MG63 (cell line): ENCODE results near the gene TSTD2. TPM values are rescaled to one million over a fixed set of nuclear protein-coding genes. Genes with fewer than 3 reads are reported as not detected.

Source experiments
- DNase-seq: peaks from one replicate; pipeline ENCODE4 v3.0.0-alpha.2; 2020
- H3K27me3 ChIP-seq: fragments of 250-450 bp; sonication (Bioruptor Pico); 2 replicates; pipeline ENCODE4 v1.5.1; 2020; ENCODE audit warnings: mild to moderate bottlenecking, moderate library complexity
- H3K36me3 ChIP-seq: fragments of 250-450 bp; sonication (Bioruptor Pico); 2 replicates; pipeline ENCODE4 v1.5.1; 2020; ENCODE audit warnings: mild to moderate bottlenecking, moderate library complexity
- H3K4me3 ChIP-seq: fragments of 250-450 bp; sonication (Bioruptor Pico); 2 replicates; pipeline ENCODE4 v1.5.1; 2020; ENCODE audit warnings: mild to moderate bottlenecking, moderate library complexity
- H3K9me3 ChIP-seq: fragments of 250-450 bp; sonication (Bioruptor Pico); 2 replicates; pipeline ENCODE4 v1.5.1; 2020; ENCODE audit warnings: mild to moderate bottlenecking, moderate library complexity
- total RNA-seq: library from RNA; depleted of rRNA; stranded (reverse); fragments of >200 nt; shearing (Covaris generic); gene quantifications from 2 replicates; pipeline ENCODE4 v1.2.3, GENCODE V29; 2014; ENCODE audit warnings: low replicate concordance; rRNA removed

The TSTD2 gene
- 12.0 and 21.6 TPM in 2 replicates for total RNA-seq

DNA sequence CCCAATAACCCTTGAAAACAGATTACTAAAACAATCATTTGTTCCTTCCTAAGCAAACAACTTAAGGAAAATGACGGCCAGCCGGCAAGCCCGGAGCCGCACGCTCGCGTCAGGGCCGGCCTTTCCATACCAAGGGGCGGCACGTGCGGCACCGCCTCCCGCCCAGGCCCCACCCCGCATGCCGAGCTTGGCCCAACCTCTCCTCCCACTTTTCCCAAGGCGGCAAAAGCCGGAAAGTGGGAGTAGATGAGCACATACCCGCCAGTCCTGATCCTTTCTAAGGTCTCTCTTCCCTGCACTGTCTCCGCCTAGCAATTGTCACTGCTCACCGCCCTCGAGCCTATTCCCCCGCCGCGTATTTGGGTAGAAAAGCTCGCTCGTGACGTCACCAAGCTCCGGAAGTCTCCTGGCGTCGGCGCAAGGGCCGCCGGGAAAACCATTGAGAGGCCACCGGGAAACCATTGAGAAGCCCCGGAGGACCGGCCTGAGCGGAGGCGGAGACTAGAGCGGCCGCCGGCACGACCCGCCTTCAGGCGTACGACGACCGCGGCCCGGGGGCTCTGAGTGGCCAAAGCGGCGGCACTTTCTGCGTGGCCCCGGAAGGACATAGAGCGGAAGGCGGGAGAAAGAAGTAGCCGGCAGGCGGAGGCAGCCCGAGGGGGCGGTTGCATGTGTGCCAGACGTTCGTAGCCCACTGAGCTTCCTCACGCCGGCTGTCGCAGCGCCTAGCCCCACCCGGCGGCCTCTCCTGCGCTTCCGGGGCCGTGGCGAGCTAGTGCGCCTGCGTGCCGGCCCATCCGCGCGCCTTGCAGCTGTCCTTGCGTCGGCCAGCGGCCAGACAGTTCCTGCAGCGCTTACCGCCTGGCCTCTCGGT, at the start of gene TSTD2, which contains the start of gene NCBP1:
TSTD2 (minus strand) TSS at position 384 of the 874 bp plus-strand sequence. CDS start 5,806 bp downstream, outside the sequence.
NCBP1 (plus strand) TSS at position 837 of the 874 bp plus-strand sequence. CDS start 61 bp downstream, outside the sequence.
- H3K36me3 ChIP-seq = peaks cover 8% of the 10 kb centered on the region
- no peaks in the 10 kb centered on the region for H3K9me3 ChIP-seq
- H3K4me3 ChIP-seq = peak within 1 kb of the TSS; percentile 94
- H3K27me3 ChIP-seq = no peaks in the 10 kb centered on the region
- peak; percentile 98 for DNase-seq

DNA sequence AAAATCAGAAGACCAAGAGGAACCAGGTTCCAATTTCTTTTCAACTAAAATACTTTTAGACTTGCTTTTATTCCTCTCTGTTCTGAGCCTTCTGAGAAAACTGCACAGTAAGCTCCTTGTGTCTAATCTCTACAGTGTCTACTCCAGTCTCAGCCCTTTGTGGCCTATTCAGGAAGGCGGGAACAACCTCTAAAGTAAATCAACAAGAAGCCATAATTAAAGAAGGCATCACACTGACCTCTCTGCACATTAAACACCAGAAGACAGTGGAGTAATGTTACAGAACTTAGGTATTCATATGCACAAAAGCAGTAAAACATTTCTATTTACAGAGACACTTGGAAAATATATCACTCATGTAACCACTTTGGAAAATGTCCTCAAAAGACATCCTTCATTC, 49.1 kb upstream of the TSTD2 start:
- H3K36me3 ChIP-seq = peaks cover 81% of the 10 kb centered on the region
- DNase-seq = no peak
- H3K9me3 ChIP-seq = no peaks in the 10 kb centered on the region
- no peaks in the 10 kb centered on the region for H3K27me3 ChIP-seq
- H3K4me3 ChIP-seq = no peak overlapping the region

DNA sequence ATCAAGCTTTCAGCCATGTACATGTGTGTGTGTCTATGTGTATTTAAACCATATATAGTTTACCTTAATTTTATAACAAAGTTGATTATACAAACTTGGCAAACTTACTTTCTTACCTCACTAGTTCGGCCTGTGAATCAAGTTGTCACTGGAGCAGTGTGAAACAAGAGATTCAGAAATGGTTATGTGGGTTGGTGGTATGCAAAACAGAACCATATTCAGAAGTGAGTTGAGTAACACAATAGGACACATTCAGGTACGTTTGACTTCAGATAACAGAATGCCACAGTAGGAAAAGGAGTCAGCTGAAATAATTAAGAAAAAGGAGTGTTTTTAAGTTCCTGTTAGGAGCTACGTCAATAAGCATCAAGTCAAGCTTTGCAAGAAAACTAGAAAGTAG, 42.5 kb upstream of the TSTD2 start:
- H3K36me3 ChIP-seq = peaks cover 81% of the 10 kb centered on the region

DNA sequence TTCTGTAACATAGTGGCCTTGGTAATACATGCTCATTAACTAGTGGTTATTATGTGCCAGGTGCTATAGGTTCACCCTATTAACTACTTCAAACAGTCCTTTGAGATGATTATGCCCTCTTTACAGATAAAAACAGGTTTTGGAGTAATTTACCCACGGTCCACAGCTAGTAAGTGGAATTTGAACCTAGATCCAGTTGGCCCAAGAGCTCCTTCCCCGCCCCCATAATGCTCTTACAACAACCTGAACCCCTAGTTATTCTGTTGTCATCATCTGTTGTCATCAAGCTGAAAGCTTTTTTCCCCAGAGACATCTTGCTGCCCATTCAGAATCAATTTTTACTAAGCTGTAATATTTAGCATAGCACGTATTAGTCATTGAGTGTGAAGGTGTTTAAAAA, 40.8 kb upstream of the TSTD2 start:
- no peaks in the 10 kb centered on the region for H3K9me3 ChIP-seq
- no peak overlapping the region for H3K4me3 ChIP-seq
- no peak for DNase-seq
- no peaks in the 10 kb centered on the region for H3K27me3 ChIP-seq
- peaks cover 77% of the 10 kb centered on the region for H3K36me3 ChIP-seq

More for the DNA sequence above, 42.5 kb upstream of the TSTD2 start:
- Histone ChIP-seq H3K4me3 (no peak overlapping the region), H3K27me3 (no peaks in the 10 kb centered on the region), H3K9me3 (no peaks in the 10 kb centered on the region)
- DNase-seq = no peak

DNA sequence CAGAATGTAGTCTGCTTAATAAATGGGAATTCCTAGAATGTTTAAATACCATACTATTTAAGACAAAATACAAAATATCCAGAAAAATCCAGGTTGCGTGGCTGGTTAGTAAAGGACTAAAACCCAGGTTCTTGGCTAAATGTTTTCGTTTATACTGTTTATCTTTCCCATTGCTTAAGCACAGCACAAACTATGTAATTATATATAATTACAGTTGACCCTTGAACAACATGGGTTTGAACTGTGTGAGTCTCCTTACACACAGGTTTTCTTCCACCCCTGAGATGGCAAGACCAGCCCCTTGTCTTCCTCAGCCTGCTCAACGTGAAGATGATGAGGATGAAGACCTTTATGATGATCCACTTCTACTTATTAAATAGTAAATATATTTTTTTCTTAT, 39.2 kb upstream of the TSTD2 start:
- Histone ChIP-seq H3K9me3 (no peaks in the 10 kb centered on the region), H3K27me3 (no peaks in the 10 kb centered on the region), H3K36me3 (peaks cover 79% of the 10 kb centered on the region), H3K4me3 (no peak overlapping the region)
- no peak for DNase-seq

DNA sequence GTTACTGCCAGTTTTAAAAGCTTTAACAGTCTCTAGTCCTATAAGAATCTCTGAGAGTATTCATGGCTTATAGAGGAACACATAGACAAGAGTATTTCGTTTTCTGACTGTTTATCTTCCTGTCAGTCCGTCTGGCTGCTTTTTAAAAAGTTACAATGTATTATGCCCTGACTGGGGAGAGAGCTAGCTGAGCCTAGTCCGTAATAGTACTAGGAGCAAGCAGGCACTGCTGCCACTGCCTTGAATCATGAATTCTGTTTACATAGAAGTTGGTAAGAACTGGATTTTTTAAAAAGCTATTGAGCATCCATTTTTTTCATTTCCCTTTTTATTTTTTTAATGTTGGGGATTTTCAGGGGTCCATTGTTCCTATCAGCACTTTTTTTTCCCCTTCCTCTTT, 37.4 kb upstream of the TSTD2 start:
- DNase-seq = no peak
- Histone ChIP-seq H3K9me3 (no peaks in the 10 kb centered on the region), H3K27me3 (no peaks in the 10 kb centered on the region), H3K36me3 (peaks cover 76% of the 10 kb centered on the region), H3K4me3 (no peak overlapping the region)

DNA sequence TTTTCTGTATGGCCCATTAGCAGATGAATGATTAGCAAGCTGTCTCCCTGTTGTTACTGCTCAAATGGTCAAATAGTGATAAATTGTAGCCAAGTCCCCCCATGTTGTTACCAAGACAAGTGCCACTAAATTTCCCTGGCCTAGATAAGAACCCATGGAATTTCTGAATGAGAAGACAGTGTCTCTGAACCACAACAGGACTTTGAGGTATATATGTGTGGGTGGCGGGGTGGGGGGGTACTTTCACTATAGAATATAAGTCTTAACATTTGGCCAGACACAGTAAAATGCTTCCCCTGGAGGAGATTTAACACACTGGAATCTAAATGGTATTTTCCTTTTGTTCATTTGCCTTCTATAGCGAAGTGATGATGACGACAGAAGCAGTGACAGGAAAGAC, 35.3 kb upstream of the TSTD2 start:
- Histone ChIP-seq H3K9me3 (no peaks in the 10 kb centered on the region), H3K4me3 (no peak overlapping the region), H3K36me3 (peaks cover 77% of the 10 kb centered on the region), H3K27me3 (no peaks in the 10 kb centered on the region)
- no peak for DNase-seq

DNA sequence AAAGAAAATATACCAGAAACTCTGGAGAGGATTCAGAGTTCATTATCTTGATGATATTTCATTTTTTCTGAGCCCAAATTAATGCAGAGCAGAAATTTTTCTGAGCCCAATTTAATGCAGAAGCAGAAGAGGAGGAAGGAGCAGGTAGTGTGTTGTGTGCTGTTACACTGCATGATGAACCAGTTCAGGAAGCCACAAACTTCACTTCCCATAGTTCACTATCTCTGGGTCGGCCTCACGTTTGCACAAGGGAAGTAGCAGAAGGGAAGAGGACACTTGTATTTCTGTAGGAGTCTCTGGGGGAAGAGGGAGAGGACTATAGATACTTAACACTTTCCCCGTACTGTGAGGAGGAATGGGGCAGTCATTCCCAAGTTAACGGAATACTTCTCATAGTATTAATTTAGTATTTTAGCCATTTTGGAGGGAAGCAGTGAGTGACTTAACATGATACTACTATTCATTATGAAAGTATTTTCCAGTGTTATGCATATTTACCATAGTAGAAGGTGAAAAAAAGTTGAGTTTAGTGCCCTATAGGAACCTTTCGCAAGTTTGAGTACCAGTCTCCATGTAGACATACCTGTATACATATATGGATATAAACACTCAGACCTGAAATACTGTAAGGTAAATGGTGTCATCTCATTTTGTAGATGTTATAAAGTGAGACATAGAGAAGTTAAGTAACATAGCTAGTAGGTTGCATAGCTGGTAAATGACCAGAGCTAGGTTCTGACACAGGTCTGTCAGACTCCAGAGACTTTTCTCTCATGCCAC, 33.9 kb upstream of the TSTD2 start:
- Histone ChIP-seq H3K27me3 (no peaks in the 10 kb centered on the region), H3K4me3 (no peak overlapping the region), H3K36me3 (peaks cover 73% of the 10 kb centered on the region), H3K9me3 (no peaks in the 10 kb centered on the region)
- DNase-seq = no peak

DNA sequence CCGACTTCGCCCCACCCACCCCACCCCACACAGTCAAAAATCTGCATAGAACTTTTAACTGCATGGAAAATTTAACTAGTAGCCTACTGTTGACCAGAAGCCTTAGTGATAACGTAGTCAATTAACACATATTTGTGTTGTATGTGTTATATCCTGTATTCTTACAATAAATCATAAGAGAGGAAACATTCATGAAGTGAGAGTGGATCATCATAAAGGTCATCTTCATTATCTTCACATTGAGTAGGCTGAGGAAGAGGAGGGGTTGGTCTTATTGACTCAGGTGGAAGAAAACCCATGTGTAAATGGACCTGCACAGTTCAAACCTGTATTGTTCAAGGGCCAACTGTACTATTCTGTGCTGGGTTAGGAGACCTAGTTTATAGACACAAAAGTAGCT, 32.6 kb upstream of the TSTD2 start:
- Histone ChIP-seq H3K4me3 (no peak overlapping the region), H3K9me3 (no peaks in the 10 kb centered on the region), H3K27me3 (no peaks in the 10 kb centered on the region), H3K36me3 (peaks cover 73% of the 10 kb centered on the region)
- DNase-seq = no peak

DNA sequence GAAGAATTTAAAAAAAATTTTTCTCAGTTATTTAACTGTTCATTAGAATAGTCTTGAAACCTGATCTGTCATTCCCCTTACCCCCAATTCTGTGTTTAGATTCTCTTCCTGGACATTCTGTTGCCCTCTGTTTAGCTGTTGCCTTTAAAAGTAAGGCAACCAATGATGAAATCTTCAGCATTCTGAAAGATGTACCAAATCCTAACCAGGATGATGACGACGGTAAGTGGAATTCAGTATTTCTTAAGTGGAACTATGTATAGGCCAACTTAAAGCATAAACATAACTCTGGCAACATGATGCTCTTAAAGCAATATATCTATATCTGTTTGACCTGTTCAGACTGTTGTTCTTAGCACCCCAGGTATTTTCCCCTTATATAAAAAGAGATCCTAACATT, 27.7 kb upstream of the TSTD2 start:
- no peak for DNase-seq
- Histone ChIP-seq H3K27me3 (no peaks in the 10 kb centered on the region), H3K9me3 (no peaks in the 10 kb centered on the region), H3K4me3 (no peak overlapping the region), H3K36me3 (peaks cover 68% of the 10 kb centered on the region)

DNA sequence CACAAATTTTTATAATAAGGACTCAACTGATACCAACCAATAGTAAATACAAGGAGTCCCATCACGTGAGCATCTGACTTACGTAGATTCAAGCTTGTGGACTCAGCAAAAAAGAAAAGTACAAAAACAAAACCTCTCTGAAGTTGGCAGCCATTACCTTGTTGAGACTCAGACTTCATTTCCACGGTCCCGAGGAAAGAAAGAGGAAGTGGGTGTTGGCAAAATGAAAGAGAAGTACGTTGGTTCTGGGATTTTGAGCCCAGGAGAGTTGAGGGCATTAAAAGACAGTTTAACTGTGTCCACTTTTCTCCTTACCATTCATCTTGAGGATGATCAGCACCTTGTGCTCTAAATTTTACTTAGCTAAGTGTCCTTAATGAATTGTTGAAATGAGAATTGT, 27.2 kb upstream of the TSTD2 start:
- H3K27me3 ChIP-seq = no peaks in the 10 kb centered on the region
- H3K36me3 ChIP-seq = peaks cover 70% of the 10 kb centered on the region
- H3K9me3 ChIP-seq = no peaks in the 10 kb centered on the region
- no peak for DNase-seq
- no peak overlapping the region for H3K4me3 ChIP-seq

DNA sequence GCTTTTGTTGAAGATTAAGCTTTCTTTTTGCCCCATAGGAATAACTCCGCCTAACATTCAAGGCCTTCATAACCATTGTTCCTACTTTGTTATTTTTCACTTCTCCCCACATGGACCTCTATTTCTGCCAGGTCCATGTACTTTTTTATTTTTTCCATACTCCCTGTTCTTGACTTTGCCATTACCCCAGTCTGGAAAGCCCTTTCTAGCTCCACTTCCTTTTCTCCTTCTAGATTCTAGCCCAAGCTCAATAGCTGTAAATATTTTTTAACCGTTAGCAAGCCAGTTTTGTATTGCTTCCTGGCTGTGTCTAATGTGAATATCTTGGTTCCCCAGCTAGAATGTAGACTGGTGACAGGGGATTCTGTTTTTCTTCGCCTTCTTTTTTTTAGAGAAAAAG, 26.6 kb upstream of the TSTD2 start:
- no peak for DNase-seq
- Histone ChIP-seq H3K4me3 (no peak overlapping the region), H3K9me3 (no peaks in the 10 kb centered on the region), H3K27me3 (no peaks in the 10 kb centered on the region), H3K36me3 (peaks cover 69% of the 10 kb centered on the region)

DNA sequence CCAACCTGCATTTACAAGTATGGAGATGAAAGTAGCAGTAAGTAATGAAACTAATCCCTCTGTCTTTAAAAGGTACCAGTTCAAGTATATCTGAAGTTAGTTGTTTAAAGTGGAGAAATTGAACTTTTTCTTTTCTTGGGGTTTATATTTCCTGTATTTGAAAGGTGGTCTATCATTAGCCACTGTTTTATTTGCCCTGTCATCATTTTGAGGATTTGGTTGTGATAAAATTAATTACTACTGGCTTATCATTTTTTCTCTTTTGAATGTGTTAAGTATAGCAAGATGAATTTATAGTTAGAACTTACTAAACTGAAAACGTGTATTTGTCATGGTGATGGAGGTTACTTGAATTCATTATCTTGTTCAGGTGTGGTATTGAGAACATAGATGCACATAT, 25.5 kb upstream of the TSTD2 start:
- Histone ChIP-seq H3K9me3 (no peaks in the 10 kb centered on the region), H3K36me3 (peaks cover 66% of the 10 kb centered on the region), H3K4me3 (no peak overlapping the region), H3K27me3 (no peaks in the 10 kb centered on the region)
- no peak for DNase-seq

DNA sequence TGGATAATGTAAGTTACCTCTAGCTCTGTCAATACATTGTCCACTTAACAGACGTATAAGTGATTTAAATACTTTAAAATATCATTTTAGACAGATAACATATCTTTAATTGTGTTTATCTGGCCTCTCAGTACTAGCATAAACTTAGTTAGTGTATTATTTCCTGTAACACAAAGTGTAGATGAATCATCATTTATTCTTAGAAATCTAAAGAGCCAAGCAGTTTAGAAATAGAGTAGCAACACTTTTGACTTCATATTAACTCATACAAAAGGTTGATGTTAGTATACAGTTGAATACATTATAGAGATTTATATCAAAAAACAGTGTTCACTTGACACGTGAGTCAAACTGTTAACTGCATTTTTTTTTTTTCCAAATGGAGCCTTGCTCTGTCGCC, 18.5 kb upstream of the TSTD2 start:
- DNase-seq = no peak
- H3K9me3 ChIP-seq = no peaks in the 10 kb centered on the region
- peaks cover 82% of the 10 kb centered on the region for H3K36me3 ChIP-seq
- H3K27me3 ChIP-seq = no peaks in the 10 kb centered on the region
- no peak overlapping the region for H3K4me3 ChIP-seq

DNA sequence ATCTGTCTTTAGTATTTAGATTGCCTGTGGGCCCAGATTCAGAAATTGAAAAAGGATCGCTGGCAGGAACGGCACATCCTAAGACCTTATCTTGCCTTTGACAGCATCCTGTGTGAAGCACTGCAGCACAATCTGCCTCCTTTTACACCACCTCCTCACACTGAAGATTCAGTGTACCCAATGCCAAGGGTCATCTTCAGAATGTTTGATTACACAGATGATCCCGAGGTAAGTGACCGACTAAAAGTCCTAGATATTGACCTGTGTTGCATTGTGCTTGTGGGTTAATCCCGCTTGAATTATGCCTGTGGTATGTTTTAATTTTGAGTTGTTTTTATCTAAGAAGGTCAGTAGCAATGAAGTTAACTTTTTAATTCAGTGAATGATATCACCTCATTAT, 14.8 kb upstream of the TSTD2 start:
- H3K27me3 ChIP-seq = no peaks in the 10 kb centered on the region
- H3K4me3 ChIP-seq = no peak overlapping the region
- H3K36me3 ChIP-seq = peaks cover 85% of the 10 kb centered on the region
- no peaks in the 10 kb centered on the region for H3K9me3 ChIP-seq
- no peak for DNase-seq

DNA sequence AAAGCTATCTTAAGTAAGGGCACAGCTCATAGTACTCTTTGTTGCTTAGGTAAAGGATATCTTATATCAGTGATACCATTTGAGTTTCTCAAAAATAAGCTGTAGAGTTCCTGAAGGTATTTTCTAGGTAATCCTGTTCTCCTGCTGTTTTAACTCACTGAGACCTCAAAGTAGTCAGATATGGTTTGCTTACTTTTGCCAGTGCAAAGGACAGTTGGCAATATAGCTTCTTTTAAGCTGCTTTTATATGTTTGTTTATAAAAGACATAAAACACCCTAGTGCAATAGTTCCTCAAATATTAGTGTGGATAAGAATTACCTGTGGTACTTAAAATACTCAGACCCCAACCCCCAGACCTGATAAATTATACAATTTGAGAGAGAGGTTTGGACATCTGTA, 12.6 kb upstream of the TSTD2 start:
- Histone ChIP-seq H3K9me3 (no peaks in the 10 kb centered on the region), H3K27me3 (no peaks in the 10 kb centered on the region), H3K4me3 (no peak overlapping the region), H3K36me3 (peaks cover 86% of the 10 kb centered on the region)
- no peak for DNase-seq

DNA sequence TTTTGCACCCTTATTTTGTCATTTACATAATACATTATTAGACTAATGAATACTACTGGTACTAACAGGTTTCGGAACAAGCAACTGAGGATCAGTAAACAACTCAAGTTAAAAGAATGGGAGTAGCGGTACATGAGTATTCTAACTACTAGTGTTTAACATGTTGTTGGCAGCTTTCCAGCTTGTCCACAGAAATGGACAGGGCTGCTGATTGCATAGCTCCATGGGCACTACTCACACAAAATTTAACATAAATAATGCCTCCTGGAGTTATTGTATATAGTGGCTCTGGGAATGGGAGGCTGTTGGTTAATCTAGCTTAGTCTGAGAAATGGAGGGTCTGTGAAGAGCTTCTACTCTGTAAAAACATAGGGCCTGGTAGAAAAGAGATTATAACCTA, 7.2 kb upstream of the TSTD2 start:
- Histone ChIP-seq H3K36me3 (peaks cover 60% of the 10 kb centered on the region), H3K4me3 (no peak overlapping the region), H3K27me3 (no peaks in the 10 kb centered on the region), H3K9me3 (no peaks in the 10 kb centered on the region)
- no peak for DNase-seq
